Testis (tissue), 3 donors: Measurements from ENCODE around the gene FOXC2. TPM values are rescaled to one million over a fixed set of nuclear protein-coding genes. Genes with fewer than 3 reads are reported as not detected.

ENCODE experiments used
- DNase-seq: peaks from one replicate; pipeline ENCODE4 v3.0.0-alpha.2; 2019
- H3K27ac ChIP-seq, 2 donors: fragments of 200-600 bp; sonication (generic); one replicate each; pipeline ENCODE4 v1.5.1; 2019
- H3K27me3 ChIP-seq: fragments of 200-600 bp; sonication (generic); one replicate; pipeline ENCODE4 v1.5.1; 2019
- H3K36me3 ChIP-seq: fragments of 200-600 bp; sonication (generic); one replicate; pipeline ENCODE4 v1.5.1; 2017; ENCODE audit warnings: low read depth; ENCODE audit errors: missing control alignments
- H3K4me1 ChIP-seq: fragments of 200-600 bp; sonication (generic); one replicate; pipeline ENCODE4 v1.5.1; 2019
- H3K4me3 ChIP-seq, 2 donors: fragments of 200-600 bp; sonication (generic); one replicate each; pipeline ENCODE4 v1.5.1; 2017 to 2019
- H3K9me3 ChIP-seq: fragments of 200-600 bp; sonication (generic); one replicate; pipeline ENCODE4 v1.5.1; 2017
- POLR2A ChIP-seq: fragments of 450-650 bp; IDR thresholded peaks from one replicate; pipeline ENCODE4 v1.6.1; 2017; ENCODE audit warnings: antibody characterized with exemption, mild to moderate bottlenecking, moderate library complexity
- WGBS, 2 donors: methylation state at CpG; one replicate each; pipeline ENCODE4 v1.1.5; 2018; 5-methylcytosine and 5-hydroxymethylcytosine counted together
- intact Hi-C: fragments of 100-400 bp; cut with DNase I; formaldehyde crosslinking; loops from one replicate; pipeline ENCODE4 v1.15.1; 2023; ENCODE audit warnings: low total_unique reads
- polyA plus RNA-seq: library from polyadenylated mRNA; stranded (reverse); fragments of 350-450 nt; fragmentation: Illumina TruSeq; extraction: RNeasy Lipid Tissue Mini Kit (QIAGEN cat#74804); gene quantifications from one replicate; pipeline ENCODE4 v1.2.3, GENCODE V29; 2014; ENCODE audit warnings: low read depth, low replicate concordance; ENCODE audit not compliant: insufficient read depth
- total RNA-seq, 2 donors: library from RNA; depleted of rRNA; stranded (reverse); fragments of >200 nt; gene quantifications; one replicate each; pipeline ENCODE4 v1.2.3, GENCODE V29; 2016
- TF ChIP-seq, protein P1 (sequence below), 3 experiments: fragments of 450-650 bp in 2 of 3; fragments of 200-600 bp in 1 of 3; sonication (generic) in 1 of 3; IDR thresholded peaks; one replicate each; pipeline ENCODE4 v1.5.1; 2016 to 2019; ENCODE audit warnings: antibody characterized with exemption in 3 of 3, mild to moderate bottlenecking in 2 of 3, moderate library complexity in 1 of 3

FOXC2 gene
- total and polyA plus RNA-seq, 3 donors from 2014 or later = 3.9 to 11.2 (median 7.6) TPM

DNA sequence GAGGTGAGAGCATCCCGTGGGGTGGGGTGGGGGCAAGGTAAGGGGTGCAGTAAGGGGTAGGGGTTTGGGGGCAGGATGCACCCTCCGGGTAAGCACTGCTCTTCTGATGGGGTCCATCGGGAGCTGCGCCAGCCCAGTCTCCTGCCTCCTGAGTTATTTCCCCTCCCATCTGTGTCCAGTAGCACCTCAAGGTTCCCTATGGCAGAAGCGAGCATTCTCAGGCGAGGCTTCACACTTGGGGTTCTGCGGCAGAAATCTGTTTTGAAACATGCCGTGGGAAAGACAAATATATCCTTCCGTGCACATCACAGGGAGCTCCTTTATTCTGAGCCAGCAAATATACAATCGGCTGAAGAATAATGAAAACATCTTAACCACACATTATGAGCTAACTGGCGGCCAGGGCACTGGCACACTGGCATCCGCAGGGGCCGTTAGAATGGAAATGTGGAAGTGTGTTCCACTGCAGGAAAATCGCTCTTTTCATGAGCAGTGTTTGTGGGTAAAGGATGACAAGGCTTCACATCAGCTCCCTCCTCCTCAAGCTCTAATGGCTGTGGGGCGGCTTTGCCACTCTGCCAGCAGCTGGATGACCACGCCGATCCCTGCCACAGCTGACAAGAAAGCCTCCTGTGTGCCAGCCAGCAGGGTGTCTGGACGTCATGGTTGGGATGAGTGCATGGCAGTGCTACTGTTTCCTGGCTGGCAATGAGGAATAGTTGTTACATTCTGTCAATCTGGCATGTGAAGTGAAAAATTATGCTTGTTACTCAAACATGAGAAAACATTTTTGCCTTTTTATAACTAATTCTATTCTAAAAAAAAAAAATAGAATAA is 31.6 kb upstream of the FOXC2 start:
- Histone ChIP-seq H3K27me3 (no peaks in the 10 kb centered on the region), H3K36me3 (no peaks in the 10 kb centered on the region), H3K27ac (no peak overlapping the region), H3K4me1 (no peaks in the 10 kb centered on the region), H3K4me3 (no peak overlapping the region), H3K9me3 (no peaks in the 10 kb centered on the region)
- intact Hi-C loops = no loop called here
- 88 to 89% methylated on average over 18 of the region's 18 CpGs for WGBS, 2 donors
- TF ChIP-seq POLR2A = no peak
- TF ChIP-seq, protein P1, sequence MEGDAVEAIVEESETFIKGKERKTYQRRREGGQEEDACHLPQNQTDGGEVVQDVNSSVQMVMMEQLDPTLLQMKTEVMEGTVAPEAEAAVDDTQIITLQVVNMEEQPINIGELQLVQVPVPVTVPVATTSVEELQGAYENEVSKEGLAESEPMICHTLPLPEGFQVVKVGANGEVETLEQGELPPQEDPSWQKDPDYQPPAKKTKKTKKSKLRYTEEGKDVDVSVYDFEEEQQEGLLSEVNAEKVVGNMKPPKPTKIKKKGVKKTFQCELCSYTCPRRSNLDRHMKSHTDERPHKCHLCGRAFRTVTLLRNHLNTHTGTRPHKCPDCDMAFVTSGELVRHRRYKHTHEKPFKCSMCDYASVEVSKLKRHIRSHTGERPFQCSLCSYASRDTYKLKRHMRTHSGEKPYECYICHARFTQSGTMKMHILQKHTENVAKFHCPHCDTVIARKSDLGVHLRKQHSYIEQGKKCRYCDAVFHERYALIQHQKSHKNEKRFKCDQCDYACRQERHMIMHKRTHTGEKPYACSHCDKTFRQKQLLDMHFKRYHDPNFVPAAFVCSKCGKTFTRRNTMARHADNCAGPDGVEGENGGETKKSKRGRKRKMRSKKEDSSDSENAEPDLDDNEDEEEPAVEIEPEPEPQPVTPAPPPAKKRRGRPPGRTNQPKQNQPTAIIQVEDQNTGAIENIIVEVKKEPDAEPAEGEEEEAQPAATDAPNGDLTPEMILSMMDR (IDR thresholded peaks at IDR 0.05) = no peak
- no peak for DNase-seq

DNA sequence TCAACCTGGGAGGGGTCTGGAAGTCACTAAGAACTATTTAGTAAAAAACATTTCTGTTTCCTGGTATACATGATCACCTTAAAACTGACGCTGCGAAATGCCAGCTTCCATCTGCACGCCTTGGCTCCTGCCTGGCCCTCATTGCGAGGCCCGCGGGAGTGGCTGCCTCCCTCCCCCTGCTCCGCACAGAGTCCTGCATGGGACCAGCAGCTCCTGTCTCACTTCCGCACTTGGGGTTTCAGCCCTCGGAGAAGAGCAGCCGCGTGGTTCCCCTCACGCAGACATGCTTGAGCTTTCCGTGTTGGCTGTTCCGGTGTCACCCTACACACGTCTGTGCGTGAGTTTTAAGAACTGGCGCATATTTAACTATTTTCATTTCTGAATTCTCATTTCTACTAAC is 30.0 kb upstream of the FOXC2 start:
- Histone ChIP-seq H3K4me3 (no peak overlapping the region), H3K4me1 (no peaks in the 10 kb centered on the region), H3K36me3 (no peaks in the 10 kb centered on the region), H3K9me3 (no peaks in the 10 kb centered on the region), H3K27me3 (no peaks in the 10 kb centered on the region), H3K27ac (no peak overlapping the region)
- WGBS, 2 donors = 91 to 96% methylated on average over 16 to 17 of the region's 17 CpGs
- no peak for TF ChIP-seq POLR2A
- TF ChIP-seq, protein P1 (IDR thresholded peaks at IDR 0.05) = no peak
- DNase-seq = no peak
- intact Hi-C loops = no loop called here

DNA sequence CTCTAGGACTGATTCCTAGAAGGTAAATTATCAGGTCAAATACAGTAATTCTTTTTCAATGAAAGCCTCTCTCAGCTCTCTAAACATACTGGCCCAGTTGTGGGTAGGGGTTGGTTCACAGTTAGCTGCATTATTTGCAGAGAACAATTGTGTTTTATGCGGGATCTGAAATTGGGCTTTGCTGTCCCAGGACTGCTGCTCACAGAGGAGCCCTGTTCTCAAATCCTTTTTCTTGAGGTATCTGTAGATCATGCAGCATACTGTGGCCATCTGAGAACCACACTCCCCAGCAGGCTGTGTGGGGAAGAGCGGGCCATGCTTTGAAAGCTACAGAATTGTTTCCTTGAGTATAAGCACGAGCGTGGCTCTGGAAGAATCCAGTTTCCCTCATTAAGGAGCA is 29.1 kb upstream of the FOXC2 start:
- H3K27ac ChIP-seq = no peak overlapping the region
- intact Hi-C loops = no loop called here

DNA sequence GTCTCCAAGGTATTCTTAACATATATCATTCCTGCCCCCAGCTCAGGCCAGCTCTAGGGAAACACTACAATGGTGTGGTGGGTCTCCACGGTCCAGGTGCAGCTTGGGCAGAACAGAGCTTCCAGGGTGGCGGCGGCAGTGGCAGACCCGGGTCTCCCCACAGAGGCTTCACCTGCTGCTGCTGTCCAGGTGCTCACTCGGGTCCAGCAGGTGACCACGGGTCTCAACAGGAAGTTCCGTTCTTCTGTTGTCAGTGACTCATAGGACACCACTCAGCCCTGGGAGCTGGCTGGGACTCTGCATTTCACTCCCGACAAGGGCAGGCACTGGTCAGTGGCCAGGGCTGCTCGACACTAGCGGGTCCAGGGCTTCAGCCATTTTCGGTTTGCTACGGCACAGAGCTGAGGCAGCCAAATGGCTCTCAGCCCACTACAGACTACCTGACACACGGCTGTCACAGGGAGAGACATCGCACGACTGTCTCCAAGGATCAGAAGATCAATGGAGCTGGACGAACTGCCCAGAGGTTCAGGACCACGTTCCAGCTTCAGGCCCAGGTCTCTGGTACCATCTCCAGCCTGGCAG is 28.3 kb upstream of the FOXC2 start:
- H3K4me1 ChIP-seq = no peaks in the 10 kb centered on the region
- no peak for DNase-seq
- no peaks in the 10 kb centered on the region for H3K36me3 ChIP-seq
- 89 to 91% methylated on average over 15 to 17 of the region's 17 CpGs for WGBS, 2 donors
- no peaks in the 10 kb centered on the region for H3K27me3 ChIP-seq
- intact Hi-C loops = no loop called here
- TF ChIP-seq, protein P1 (IDR thresholded peaks at IDR 0.05) = no peak
- TF ChIP-seq POLR2A = no peak
- H3K27ac ChIP-seq = no peak overlapping the region
- H3K4me3 ChIP-seq = no peak overlapping the region
- no peaks in the 10 kb centered on the region for H3K9me3 ChIP-seq

More for the DNA sequence above, 29.1 kb upstream of the FOXC2 start:
- H3K4me1 ChIP-seq = no peaks in the 10 kb centered on the region
- H3K9me3 ChIP-seq = no peaks in the 10 kb centered on the region
- DNase-seq = no peak
- TF ChIP-seq POLR2A = no peak
- TF ChIP-seq, protein P1 (IDR thresholded peaks at IDR 0.05) = no peak
- 95 to 96% methylated on average over 4 of the region's 4 CpGs for WGBS, 2 donors
- H3K36me3 ChIP-seq = no peaks in the 10 kb centered on the region
- no peak overlapping the region for H3K4me3 ChIP-seq
- no peaks in the 10 kb centered on the region for H3K27me3 ChIP-seq
